DOHH2 (cell line): ENCODE results near the gene NRDE2.

Experiments
- H3F3A ChIP-seq: fragments of 200-600 bp; sonication (generic), shearing (Covaris generic); 2 replicates; pipeline ENCODE4 v1.6.0; 2016; ENCODE audit warnings: antibody characterized with exemption, mild to moderate bottlenecking; ENCODE audit not compliant: control insufficient read depth, insufficient read depth
- H3K27ac ChIP-seq: fragments of 200-600 bp; sonication (generic); 2 replicates; pipeline ENCODE4 v1.5.1; 2014; ENCODE audit warnings: low read depth, mild to moderate bottlenecking, low read length, moderate library complexity
- H3K27me3 ChIP-seq: fragments of 200-600 bp; sonication (generic); 2 replicates; pipeline ENCODE4 v1.6.1; 2014; ENCODE audit warnings: mild to moderate bottlenecking, low read length, mixed read lengths; ENCODE audit not compliant: control insufficient read depth
- H3K36me3 ChIP-seq: fragments of 200-600 bp; sonication (generic); 2 replicates; pipeline ENCODE4 v1.6.1; 2014; ENCODE audit warnings: mild to moderate bottlenecking, low read length, moderate library complexity, mixed read lengths; ENCODE audit not compliant: control insufficient read depth
- H3K4me1 ChIP-seq: fragments of 200-600 bp; sonication (generic); 2 replicates; pipeline ENCODE4 v1.6.1; 2014; ENCODE audit warnings: mild to moderate bottlenecking, low read length, mixed read lengths; ENCODE audit not compliant: control insufficient read depth
- H3K4me2 ChIP-seq: fragments of 200-600 bp; sonication (generic); 2 replicates; pipeline ENCODE4 v1.6.0; 2014; ENCODE audit warnings: mild to moderate bottlenecking, low read length, moderate library complexity
- H3K4me3 ChIP-seq: fragments of 200-600 bp; sonication (generic); 2 replicates; pipeline ENCODE4 v1.5.1; 2014; ENCODE audit warnings: mild to moderate bottlenecking, low read length, mixed read lengths
- H3K79me2 ChIP-seq: fragments of 200-600 bp; sonication (generic); 2 replicates; pipeline ENCODE4 v1.6.1; 2014; ENCODE audit warnings: mild to moderate bottlenecking, low read length, mixed read lengths; ENCODE audit not compliant: control insufficient read depth
- H3K9me2 ChIP-seq: fragments of 200-600 bp; sonication (generic); replicated peaks from 2 replicates; pipeline ENCODE4 v1.6.1; 2014; ENCODE audit warnings: mild to moderate bottlenecking, low read length, mixed read lengths; ENCODE audit not compliant: control insufficient read depth
- H3K9me3 ChIP-seq: fragments of 200-600 bp; sonication (generic); 2 replicates; pipeline ENCODE4 v1.6.1; 2014; ENCODE audit warnings: antibody characterized with exemption, low read length, mixed read lengths; ENCODE audit not compliant: control insufficient read depth, insufficient read depth
- H4K20me1 ChIP-seq: fragments of 200-600 bp; sonication (generic); 2 replicates; pipeline ENCODE4 v1.6.0; 2014; ENCODE audit warnings: low read depth, mild to moderate bottlenecking, antibody characterized with exemption, low read length, moderate library complexity; ENCODE audit not compliant: control insufficient read depth, insufficient read depth
- CTCF ChIP-seq: fragments of 200-600 bp; sonication (generic); IDR thresholded peaks from one replicate; pipeline ENCODE4 v1.5.1; 2014; ENCODE audit warnings: antibody characterized with exemption, mild to moderate bottlenecking, low read depth, low read length; ENCODE audit not compliant: poor library complexity, severe bottlenecking
- EZH2phosphoT487 ChIP-seq: fragments of 200-600 bp; sonication (generic); IDR thresholded peaks from 2 replicates; pipeline ENCODE4 v1.6.1; 2017; ENCODE audit warnings: borderline replicate concordance, mild to moderate bottlenecking, antibody characterized with exemption, low read length, moderate library complexity, mixed read lengths

NRDE2 gene

DNA sequence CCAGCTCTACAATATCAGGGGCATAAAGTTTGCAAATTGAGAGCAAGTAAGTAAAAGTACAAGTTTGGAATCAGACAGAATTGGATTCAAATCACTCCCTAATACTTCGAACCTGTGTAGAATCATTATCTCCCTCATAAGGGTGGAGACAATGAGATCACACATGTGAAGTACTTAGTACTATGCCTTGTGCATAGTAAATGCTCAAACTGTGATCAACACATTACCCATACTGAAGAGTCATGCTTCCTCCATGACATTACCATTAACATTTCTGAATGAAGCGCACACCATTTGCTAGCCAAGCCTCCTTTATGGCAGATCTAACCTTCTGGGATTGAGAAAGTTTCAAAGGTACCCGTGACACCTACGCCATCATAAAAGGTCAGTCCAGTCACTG lies 26.6 kb upstream of the NRDE2 start:
- Histone ChIP-seq H3K9me3 (no peaks in the 10 kb centered on the region), H3K27ac (no peak overlapping the region), H3F3A (no peaks in the 10 kb centered on the region), H4K20me1 (no peaks in the 10 kb centered on the region), H3K27me3 (no peaks in the 10 kb centered on the region), H3K4me2 (no peak overlapping the region), H3K4me3 (no peak overlapping the region), H3K79me2 (no peaks in the 10 kb centered on the region), H3K4me1 (no peaks in the 10 kb centered on the region), H3K36me3 (no peaks in the 10 kb centered on the region), H3K9me2 (no peaks in the 10 kb centered on the region)
- no peak for TF ChIP-seq EZH2phosphoT487
- TF ChIP-seq CTCF: no peak

DNA sequence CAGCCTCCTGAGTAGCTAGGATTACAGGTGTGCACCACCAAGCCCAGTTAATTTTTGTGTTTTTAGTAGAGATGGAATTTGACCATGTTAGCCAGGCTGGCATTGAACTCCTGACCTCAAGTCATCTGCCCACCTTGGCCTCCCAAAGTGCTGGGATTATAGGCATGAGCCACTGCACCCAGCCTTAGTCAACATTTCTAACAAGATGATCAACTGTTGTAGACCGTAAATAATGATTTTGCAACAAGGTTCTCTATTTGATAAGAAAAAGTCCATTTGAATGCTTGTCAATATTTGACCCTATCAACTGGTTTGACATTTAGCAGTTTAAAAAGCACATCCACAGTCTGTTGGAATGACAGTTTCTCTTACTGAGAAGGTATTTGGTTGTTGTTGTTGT lies 25.2 kb upstream of the NRDE2 start:
- Histone ChIP-seq H3K79me2 (no peaks in the 10 kb centered on the region), H3K27ac (no peak overlapping the region), H3K27me3 (no peaks in the 10 kb centered on the region), H4K20me1 (no peaks in the 10 kb centered on the region), H3K9me2 (no peaks in the 10 kb centered on the region), H3K4me3 (no peak overlapping the region), H3F3A (no peaks in the 10 kb centered on the region), H3K9me3 (no peaks in the 10 kb centered on the region), H3K4me2 (no peak overlapping the region), H3K4me1 (no peaks in the 10 kb centered on the region), H3K36me3 (no peaks in the 10 kb centered on the region)
- TF ChIP-seq CTCF (no peak), EZH2phosphoT487 (no peak)

GRCh38 chr14:90355540-90356518 lies 24.1 kb upstream of the NRDE2 start:
- Histone ChIP-seq H3K4me1 (no peaks in the 10 kb centered on the region), H3K27me3 (no peaks in the 10 kb centered on the region), H4K20me1 (no peaks in the 10 kb centered on the region), H3K27ac (no peak overlapping the region), H3F3A (no peaks in the 10 kb centered on the region), H3K36me3 (no peaks in the 10 kb centered on the region), H3K4me2 (no peak overlapping the region), H3K9me3 (no peaks in the 10 kb centered on the region), H3K79me2 (no peaks in the 10 kb centered on the region), H3K4me3 (no peak overlapping the region), H3K9me2 (no peaks in the 10 kb centered on the region)
- no peak for TF ChIP-seq CTCF
- no peak for TF ChIP-seq EZH2phosphoT487
